ENCODE measurements around the gene CNOT9. TPM values are rescaled to one million over a fixed set of nuclear protein-coding genes. Genes with fewer than 3 reads are reported as not detected.
A peak's percentile ranks its signal among the peaks of the same experiment; 100 is the strongest.

CNOT9 gene, protein sequence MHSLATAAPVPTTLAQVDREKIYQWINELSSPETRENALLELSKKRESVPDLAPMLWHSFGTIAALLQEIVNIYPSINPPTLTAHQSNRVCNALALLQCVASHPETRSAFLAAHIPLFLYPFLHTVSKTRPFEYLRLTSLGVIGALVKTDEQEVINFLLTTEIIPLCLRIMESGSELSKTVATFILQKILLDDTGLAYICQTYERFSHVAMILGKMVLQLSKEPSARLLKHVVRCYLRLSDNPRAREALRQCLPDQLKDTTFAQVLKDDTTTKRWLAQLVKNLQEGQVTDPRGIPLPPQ
- total RNA-seq (2014; rRNA removed) = 78.0 and 86.8 TPM in 2 replicates
- percentile 89 among the genes with signal in this experiment for Bru-seq, nascent RNA
- BruChase-seq, experiment 1, labeled RNA remaining after a 6-hour chase = percentile 95 among the genes with signal in this experiment
- BruChase-seq, experiment 2, labeled RNA remaining after a 2-hour chase = percentile 90 among the genes with signal in this experiment
- long read RNA-seq, full-length matches to known transcripts = 33 of 56 reads
- long read RNA-seq, partial matches to known transcripts = 11 of 56 reads
- long read RNA-seq, other reads (novel, unspliced or antisense) = 12 of 56 reads

- Histone ChIP-seq H3K79me2 (ENCODE audit: low read length) (peaks cover 97% of the 10 kb centered on the region), H3K27me3 (ENCODE audit: low read length) (no peaks in the 10 kb centered on the region), H3K27ac (ENCODE audit: low read length) (peak within 1 kb of the TSS; percentile 85), H3K4me1 (ENCODE audit: insufficient read depth, low read length) (peaks cover 25% of the 10 kb centered on the region), H3K9me3 (ENCODE audit: low read length) (no peaks in the 10 kb centered on the region), H4K20me1 (ENCODE audit: low read length) (peaks cover 12% of the 10 kb centered on the region), H3K36me3 (ENCODE audit: low read depth, low read length) (peaks cover 12% of the 10 kb centered on the region; the same call in 1 of the 2 replicates), H3K4me2 (ENCODE audit: low read length) (peak within 1 kb of the TSS; percentile 92), H2AFZ (ENCODE audit: low read length) (peak within 1 kb of the TSS; percentile 90), H3K4me3 (ENCODE audit: low read length) (peak within 1 kb of the TSS; percentile 84), H3K9ac (ENCODE audit: low read length) (peak within 1 kb of the TSS; percentile 97), H3F3A (ENCODE audit: low read length, unreplicated experiment) (no peaks in the 10 kb centered on the region), H3K9me2 (replicated peaks; ENCODE audit: low read length) (no peaks in the 10 kb centered on the region)
- ChIA-PET CTCF (interaction anchor here (0.6 kb wide), 1 partner anchor 84 kb away, joined by 3 read pairs; no protein-coding TSS in a partner anchor), POLR2A (ENCODE audit: unreplicated experiment) (interaction anchor here (0.5 kb wide), 1 partner anchor 14 kb away, joined by 3 read pairs; no protein-coding TSS in a partner anchor)
- intact Hi-C loops (cut with micrococcal nuclease) = loop anchor here (5.0 kb wide), 3 partner anchors 39 to 171 kb away; partner anchors contain the start of genes CTDSP1 and PLCD4
- DNase-seq (peak; percentile 98), ATAC-seq (peak; percentile 88)
- BruUV-seq (replicated peaks) = no TSS peak
- no peak for TF ChIP-seq EZH2phosphoT487 (IDR thresholded peaks at IDR 0.05; ENCODE audit: borderline replicate concordance, low read length)
- no peak for TF ChIP-seq EZH2 (IDR thresholded peaks at IDR 0.05; ENCODE audit: low read length, unreplicated experiment)
- TF ChIP-seq, protein P1, sequence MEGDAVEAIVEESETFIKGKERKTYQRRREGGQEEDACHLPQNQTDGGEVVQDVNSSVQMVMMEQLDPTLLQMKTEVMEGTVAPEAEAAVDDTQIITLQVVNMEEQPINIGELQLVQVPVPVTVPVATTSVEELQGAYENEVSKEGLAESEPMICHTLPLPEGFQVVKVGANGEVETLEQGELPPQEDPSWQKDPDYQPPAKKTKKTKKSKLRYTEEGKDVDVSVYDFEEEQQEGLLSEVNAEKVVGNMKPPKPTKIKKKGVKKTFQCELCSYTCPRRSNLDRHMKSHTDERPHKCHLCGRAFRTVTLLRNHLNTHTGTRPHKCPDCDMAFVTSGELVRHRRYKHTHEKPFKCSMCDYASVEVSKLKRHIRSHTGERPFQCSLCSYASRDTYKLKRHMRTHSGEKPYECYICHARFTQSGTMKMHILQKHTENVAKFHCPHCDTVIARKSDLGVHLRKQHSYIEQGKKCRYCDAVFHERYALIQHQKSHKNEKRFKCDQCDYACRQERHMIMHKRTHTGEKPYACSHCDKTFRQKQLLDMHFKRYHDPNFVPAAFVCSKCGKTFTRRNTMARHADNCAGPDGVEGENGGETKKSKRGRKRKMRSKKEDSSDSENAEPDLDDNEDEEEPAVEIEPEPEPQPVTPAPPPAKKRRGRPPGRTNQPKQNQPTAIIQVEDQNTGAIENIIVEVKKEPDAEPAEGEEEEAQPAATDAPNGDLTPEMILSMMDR (conservative IDR thresholded peaks at IDR 0.05; ENCODE audit: low read depth, low read length) = no peak
Observed at GRCh38 chr2:218568190-218569037, at the start of gene CNOT9, which contains the start of gene USP37. TSS of gene CNOT9 (plus strand) at chr2:218568839. CDS start at chr2:218568955, 116 bp downstream. TSS of gene USP37 (minus strand) at chr2:218568351. CDS start at chr2:218558653, 9,698 bp downstream.

- Histone ChIP-seq H3K9me3 (ENCODE audit: low read length) (no peaks in the 10 kb centered on the region), H3K79me2 (ENCODE audit: low read length) (no peaks in the 10 kb centered on the region), H2AFZ (ENCODE audit: low read length) (no peak overlapping the region), H3F3A (ENCODE audit: low read length, unreplicated experiment) (no peaks in the 10 kb centered on the region), H3K9me2 (replicated peaks; ENCODE audit: low read length) (no peaks in the 10 kb centered on the region), H3K27me3 (ENCODE audit: low read length) (no peaks in the 10 kb centered on the region), H4K20me1 (ENCODE audit: low read length) (no peaks in the 10 kb centered on the region), H3K9ac (ENCODE audit: low read length) (no peak overlapping the region), H3K27ac (ENCODE audit: low read length) (no peak overlapping the region), H3K4me1 (ENCODE audit: insufficient read depth, low read length) (no peaks in the 10 kb centered on the region), H3K4me2 (ENCODE audit: low read length) (no peak overlapping the region), H3K4me3 (ENCODE audit: low read length) (no peak overlapping the region), H3K36me3 (ENCODE audit: low read depth, low read length) (peaks cover 4% of the 10 kb centered on the region)
- no TSS peak for BruUV-seq (replicated peaks)
- DNase-seq (no peak), ATAC-seq (no peak)
- CTCF ChIA-PET = no interaction called here
- intact Hi-C loops (cut with micrococcal nuclease) = no loop called here
- TF ChIP-seq EZH2 (IDR thresholded peaks at IDR 0.05; ENCODE audit: low read length, unreplicated experiment) (no peak), EZH2phosphoT487 (IDR thresholded peaks at IDR 0.05; ENCODE audit: borderline replicate concordance, low read length) (no peak)
- TF ChIP-seq, protein P1 (conservative IDR thresholded peaks at IDR 0.05; ENCODE audit: low read depth, low read length) = no peak
- POLR2A ChIA-PET (ENCODE audit: unreplicated experiment) = no interaction called here
Observed at GRCh38 chr2:218518876-218519275, 49.8 kb upstream of the CNOT9 start.
